ENCODE results near the gene PCDHGA3.
A peak's percentile ranks its signal among the peaks of the same experiment; 100 is the strongest.
"Not testable (repeated sequence)": the region's sequence is repeated elsewhere in the genome, so short reads cannot be mapped to it uniquely, and the experiment has no call there.

PCDHGA3 gene

GRCh38 chr5:141338538-141339306 is 4.9 kb upstream of the PCDHGA3 start, which contains the start of gene PCDHGA2:
PCDHGA2 (plus strand) TSS chr5:141338760.
- Mint-ChIP-seq H3K36me3 (ENCODE audit: low read depth) (peaks cover 28% of the 10 kb centered on the region), H3K9me3 (peaks cover 42% of the 10 kb centered on the region), H3K4me1 (ENCODE audit: low read depth) (no peaks in the 10 kb centered on the region), H3K27ac (no peak within 1 kb of the TSS), H3K4me3 (no peak within 1 kb of the TSS), H3K27me3 (peaks cover 94% of the 10 kb centered on the region)

DNA sequence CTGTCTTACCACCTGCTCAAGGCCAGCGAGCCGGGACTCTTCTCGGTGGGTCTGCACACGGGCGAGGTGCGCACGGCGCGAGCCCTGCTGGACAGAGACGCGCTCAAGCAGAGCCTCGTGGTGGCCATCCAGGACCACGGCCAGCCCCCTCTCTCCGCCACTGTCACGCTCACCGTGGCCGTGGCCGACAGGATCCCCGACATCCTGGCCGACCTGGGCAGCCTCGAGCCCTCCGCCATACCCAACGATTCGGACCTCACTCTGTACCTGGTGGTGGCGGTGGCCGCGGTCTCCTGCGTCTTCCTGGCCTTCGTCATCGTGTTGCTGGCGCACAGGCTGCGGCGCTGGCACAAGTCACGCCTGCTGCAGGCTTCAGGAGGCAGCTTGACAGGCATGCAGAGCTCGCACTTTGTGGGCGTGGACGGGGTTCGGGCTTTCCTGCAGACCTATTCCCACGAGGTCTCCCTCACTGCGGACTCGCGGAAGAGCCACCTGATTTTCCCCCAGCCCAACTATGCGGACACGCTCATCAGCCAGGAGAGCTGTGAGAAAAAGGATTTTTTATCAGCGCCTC is 2.8 kb upstream of the PCDHGA3 start:
- H3K4me3 Mint-ChIP-seq, result not testable (repeated sequence)
- H3K27me3 Mint-ChIP-seq, result peaks cover 87% of the 10 kb centered on the region

GRCh38 chr5:141342773-141343172 is 856 bp upstream of the PCDHGA3 start:
- Mint-ChIP-seq H3K36me3 (ENCODE audit: low read depth) (peaks cover 32% of the 10 kb centered on the region), H3K4me1 (ENCODE audit: low read depth) (no peaks in the 10 kb centered on the region), H3K4me3 (no peak overlapping the region), H3K9me3 (peaks cover 40% of the 10 kb centered on the region), H3K27ac (no peak overlapping the region), H3K27me3 (peaks cover 83% of the 10 kb centered on the region)

More for the DNA sequence above, 2.8 kb upstream of the PCDHGA3 start:
- peaks cover 39% of the 10 kb centered on the region for H3K9me3 Mint-ChIP-seq
- H3K27ac Mint-ChIP-seq; H3K4me1 Mint-ChIP-seq (ENCODE audit: low read depth): not testable (repeated sequence)
- peaks cover 31% of the 10 kb centered on the region for H3K36me3 Mint-ChIP-seq (ENCODE audit: low read depth)

DNA sequence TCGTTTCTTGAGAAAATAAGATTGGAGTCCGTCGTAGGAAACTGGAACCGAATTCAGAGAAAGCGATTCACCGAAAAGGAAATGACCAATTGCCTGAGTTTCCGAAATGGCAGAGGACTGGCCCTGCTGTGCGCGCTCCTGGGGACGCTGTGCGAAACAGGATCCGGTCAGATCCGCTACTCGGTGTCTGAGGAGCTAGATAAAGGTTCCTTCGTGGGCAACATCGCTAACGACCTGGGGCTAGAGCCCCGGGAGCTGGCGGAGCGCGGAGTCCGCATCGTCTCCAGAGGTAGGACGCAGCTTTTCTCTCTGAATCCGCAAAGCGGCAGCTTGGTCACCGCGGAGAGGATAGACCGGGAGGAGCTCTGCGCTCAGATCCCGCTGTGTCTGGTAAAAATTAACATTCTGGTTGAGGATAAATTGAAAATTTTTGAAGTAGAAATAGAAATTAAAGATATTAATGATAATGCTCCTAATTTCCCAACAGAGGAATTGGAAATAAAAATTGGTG is 379 bp downstream of the PCDHGA3 start:
- no peak overlapping the region for H3K27ac Mint-ChIP-seq
- H3K9me3 Mint-ChIP-seq, result peaks cover 38% of the 10 kb centered on the region
- H3K4me1 Mint-ChIP-seq (ENCODE audit: low read depth), result no peaks in the 10 kb centered on the region
- H3K4me3 Mint-ChIP-seq, result peak overlapping the region; percentile 39
- peaks cover 81% of the 10 kb centered on the region for H3K27me3 Mint-ChIP-seq
- H3K36me3 Mint-ChIP-seq (ENCODE audit: low read depth), result peaks cover 22% of the 10 kb centered on the region

DNA sequence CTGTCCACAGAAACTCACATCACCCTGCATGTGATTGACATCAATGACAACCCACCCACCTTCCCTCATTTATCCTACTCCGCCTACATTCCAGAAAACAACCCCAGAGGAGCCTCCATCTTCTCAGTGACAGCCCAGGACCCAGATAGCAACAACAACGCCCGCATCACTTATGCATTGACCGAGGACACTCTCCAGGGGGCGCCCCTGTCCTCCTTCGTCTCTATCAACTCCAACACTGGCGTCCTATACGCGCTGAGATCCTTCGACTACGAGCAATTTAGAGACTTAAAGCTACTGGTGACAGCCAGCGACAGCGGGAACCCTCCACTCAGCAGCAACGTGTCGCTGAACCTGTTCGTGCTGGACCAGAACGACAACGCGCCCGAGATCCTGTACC is 1.7 kb downstream of the PCDHGA3 start:
- no peak overlapping the region for H3K27ac Mint-ChIP-seq
- no peaks in the 10 kb centered on the region for H3K4me1 Mint-ChIP-seq (ENCODE audit: low read depth)
- no peak overlapping the region for H3K4me3 Mint-ChIP-seq
- peaks cover 35% of the 10 kb centered on the region for H3K9me3 Mint-ChIP-seq
- peaks cover 20% of the 10 kb centered on the region for H3K36me3 Mint-ChIP-seq (ENCODE audit: low read depth)
- peaks cover 81% of the 10 kb centered on the region for H3K27me3 Mint-ChIP-seq

GRCh38 chr5:141346017-141346416 is 2.4 kb downstream of the PCDHGA3 start:
- not testable (repeated sequence) for H3K4me1 Mint-ChIP-seq (ENCODE audit: low read depth); H3K4me3 Mint-ChIP-seq; H3K27ac Mint-ChIP-seq
- Mint-ChIP-seq H3K27me3 (peaks cover 84% of the 10 kb centered on the region), H3K36me3 (ENCODE audit: low read depth) (peaks cover 21% of the 10 kb centered on the region), H3K9me3 (peaks cover 38% of the 10 kb centered on the region)

- Mint-ChIP-seq H3K4me3 (no peak within 1 kb of the TSS), H3K9me3 (peaks cover 29% of the 10 kb centered on the region), H3K27ac (no peak within 1 kb of the TSS), H3K4me1 (ENCODE audit: low read depth) (no peaks in the 10 kb centered on the region), H3K27me3 (peaks cover 77% of the 10 kb centered on the region), H3K36me3 (ENCODE audit: low read depth) (peaks cover 23% of the 10 kb centered on the region)
These were observed 6.4 kb downstream of the PCDHGA3 start, which contains the start of gene PCDHGB1 for GRCh38 chr5:141349917-141350619. PCDHGB1 (plus strand) TSS chr5:141350099; CDS start chr5:141350261, 162 bp downstream.

DNA sequence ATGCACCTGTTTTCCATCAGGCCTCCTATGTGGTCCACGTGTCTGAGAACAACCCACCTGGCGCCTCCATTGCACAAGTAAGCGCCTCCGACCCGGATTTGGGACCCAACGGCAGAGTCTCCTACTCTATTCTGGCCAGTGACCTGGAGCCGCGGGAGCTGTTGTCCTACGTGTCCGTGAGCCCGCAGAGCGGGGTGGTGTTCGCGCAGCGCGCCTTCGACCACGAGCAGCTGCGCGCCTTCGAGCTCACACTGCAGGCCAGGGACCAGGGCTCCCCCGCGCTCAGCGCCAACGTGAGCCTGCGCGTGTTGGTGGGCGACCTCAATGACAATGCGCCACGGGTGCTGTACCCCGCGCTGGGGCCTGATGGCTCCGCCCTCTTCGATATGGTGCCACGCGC is 8.0 kb downstream of the PCDHGA3 start:
- Mint-ChIP-seq H3K4me1 (ENCODE audit: low read depth) (no peaks in the 10 kb centered on the region), H3K4me3 (no peak overlapping the region), H3K36me3 (ENCODE audit: low read depth) (peaks cover 20% of the 10 kb centered on the region), H3K27ac (no peak overlapping the region), H3K27me3 (peaks cover 80% of the 10 kb centered on the region), H3K9me3 (peaks cover 30% of the 10 kb centered on the region)

- Mint-ChIP-seq H3K4me3 (no peak within 1 kb of the TSS), H3K27ac (no peak within 1 kb of the TSS), H3K9me3 (peaks cover 26% of the 10 kb centered on the region), H3K4me1 (ENCODE audit: low read depth) (no peaks in the 10 kb centered on the region), H3K36me3 (ENCODE audit: low read depth) (peaks cover 25% of the 10 kb centered on the region), H3K27me3 (peaks cover 77% of the 10 kb centered on the region)
These were observed 11.4 kb downstream of the PCDHGA3 start, which contains the start of gene PCDHGA4 for GRCh38 chr5:141354900-141355469. PCDHGA4 (plus strand) TSS chr5:141355021; CDS start chr5:141355108, 87 bp downstream.

DNA sequence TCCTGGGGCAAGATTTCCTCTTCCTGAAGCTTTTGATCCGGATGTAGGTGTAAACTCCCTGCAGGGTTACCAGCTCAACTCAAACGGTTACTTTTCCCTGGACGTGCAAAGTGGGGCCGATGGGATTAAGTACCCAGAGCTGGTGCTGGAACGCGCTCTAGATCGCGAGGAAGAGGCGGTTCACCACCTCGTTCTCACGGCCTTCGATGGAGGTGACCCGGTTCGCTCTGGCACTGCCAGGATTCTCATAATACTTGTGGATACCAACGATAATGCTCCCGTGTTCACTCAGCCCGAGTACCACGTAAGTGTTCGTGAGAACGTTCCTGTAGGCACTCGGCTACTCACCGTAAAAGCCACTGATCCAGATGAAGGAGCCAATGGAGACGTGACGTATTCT is 12.0 kb downstream of the PCDHGA3 start:
- no peaks in the 10 kb centered on the region for H3K4me1 Mint-ChIP-seq (ENCODE audit: low read depth)
- no peak overlapping the region for H3K27ac Mint-ChIP-seq
- H3K9me3 Mint-ChIP-seq, result peaks cover 28% of the 10 kb centered on the region
- peaks cover 77% of the 10 kb centered on the region for H3K27me3 Mint-ChIP-seq
- no peak overlapping the region for H3K4me3 Mint-ChIP-seq
- peaks cover 24% of the 10 kb centered on the region for H3K36me3 Mint-ChIP-seq (ENCODE audit: low read depth)

DNA sequence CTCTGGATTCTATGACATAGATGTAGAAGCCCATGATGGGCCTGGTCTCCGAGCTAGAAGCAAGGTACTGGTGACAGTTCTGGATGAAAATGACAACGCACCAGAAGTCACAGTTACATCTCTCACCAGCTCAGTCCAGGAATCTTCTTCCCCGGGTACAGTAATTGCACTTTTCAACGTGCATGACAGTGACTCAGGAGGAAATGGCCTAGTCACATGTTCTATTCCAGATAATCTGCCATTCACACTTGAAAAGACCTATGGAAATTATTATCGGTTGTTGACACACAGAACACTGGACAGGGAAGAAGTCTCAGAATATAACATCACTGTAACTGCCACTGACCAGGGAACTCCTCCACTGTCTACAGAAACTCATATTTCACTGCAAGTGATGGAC is 12.5 kb downstream of the PCDHGA3 start:
- no peaks in the 10 kb centered on the region for H3K4me1 Mint-ChIP-seq (ENCODE audit: low read depth)
- H3K4me3 Mint-ChIP-seq, result no peak overlapping the region
- no peak overlapping the region for H3K27ac Mint-ChIP-seq
- H3K36me3 Mint-ChIP-seq (ENCODE audit: low read depth), result peaks cover 29% of the 10 kb centered on the region
- H3K9me3 Mint-ChIP-seq, result peaks cover 30% of the 10 kb centered on the region
- H3K27me3 Mint-ChIP-seq, result peaks cover 77% of the 10 kb centered on the region

DNA sequence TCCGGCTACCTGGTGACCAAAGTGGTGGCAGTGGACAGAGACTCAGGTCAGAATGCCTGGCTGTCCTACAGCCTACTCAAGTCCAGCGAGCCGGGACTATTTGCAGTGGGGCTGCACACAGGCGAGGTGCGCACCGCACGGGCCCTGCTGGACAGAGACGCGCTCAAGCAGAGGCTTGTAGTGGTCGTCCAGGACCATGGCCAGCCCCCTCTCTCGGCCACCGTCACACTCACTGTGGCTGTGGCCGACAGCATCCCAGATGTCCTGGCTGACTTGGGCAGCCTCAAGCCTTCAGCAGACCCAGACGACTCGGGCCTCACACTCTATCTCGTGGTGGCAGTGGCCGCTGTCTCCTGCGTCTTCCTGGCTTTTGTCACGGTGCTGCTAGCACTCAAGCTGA is 13.3 kb downstream of the PCDHGA3 start:
- Mint-ChIP-seq H3K4me3 (no peak overlapping the region), H3K4me1 (ENCODE audit: low read depth) (no peaks in the 10 kb centered on the region), H3K9me3 (peaks cover 33% of the 10 kb centered on the region), H3K27ac (no peak overlapping the region), H3K36me3 (ENCODE audit: low read depth) (peaks cover 33% of the 10 kb centered on the region), H3K27me3 (peaks cover 79% of the 10 kb centered on the region)

DNA sequence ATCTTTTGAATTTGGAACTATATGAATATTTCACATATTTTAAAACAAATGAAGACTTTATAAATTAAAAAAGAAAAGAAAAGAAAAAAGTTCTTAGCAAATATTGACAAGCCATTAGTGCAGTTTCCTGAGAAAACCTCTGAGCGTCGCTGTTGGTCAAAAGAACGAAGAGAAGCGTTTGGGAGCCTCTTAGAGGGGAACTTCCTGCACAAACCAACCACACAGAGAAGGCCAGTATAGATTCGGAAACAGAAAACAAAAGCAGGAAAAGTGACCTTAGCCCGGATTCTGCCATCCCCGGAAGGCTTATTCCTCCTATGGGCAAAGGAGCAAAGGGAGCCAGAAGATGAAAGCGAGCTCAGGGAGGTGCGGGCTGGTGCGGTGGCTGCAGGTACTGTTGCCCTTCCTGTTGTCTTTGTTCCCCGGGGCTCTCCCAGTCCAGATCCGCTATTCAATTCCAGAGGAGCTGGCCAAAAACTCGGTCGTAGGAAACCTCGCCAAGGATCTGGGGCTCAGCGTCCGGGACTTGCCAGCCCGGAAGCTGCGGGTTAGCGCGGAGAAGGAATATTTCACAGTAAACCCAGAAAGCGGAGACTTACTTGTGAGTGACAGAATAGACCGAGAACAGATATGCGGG is 16.3 kb downstream of the PCDHGA3 start, which contains the start of gene PCDHGB2:
TSS of gene PCDHGB2 (plus strand) at position 205 of the 637 bp plus-strand sequence. CDS start at position 347, 142 bp downstream.
- Mint-ChIP-seq H3K4me3 (peak within 1 kb of the TSS; percentile 77), H3K36me3 (ENCODE audit: low read depth) (peaks cover 35% of the 10 kb centered on the region), H3K27ac (peak within 1 kb of the TSS; percentile 61), H3K9me3 (peaks cover 44% of the 10 kb centered on the region), H3K4me1 (ENCODE audit: low read depth) (no peaks in the 10 kb centered on the region), H3K27me3 (peaks cover 83% of the 10 kb centered on the region)

- peaks cover 86% of the 10 kb centered on the region for H3K27me3 Mint-ChIP-seq
- H3K9me3 Mint-ChIP-seq, result peaks cover 51% of the 10 kb centered on the region
- H3K4me3 Mint-ChIP-seq, result no peak overlapping the region
- no peaks in the 10 kb centered on the region for H3K4me1 Mint-ChIP-seq (ENCODE audit: low read depth)
- peak overlapping the region; percentile 61 for H3K27ac Mint-ChIP-seq
- peaks cover 41% of the 10 kb centered on the region for H3K36me3 Mint-ChIP-seq (ENCODE audit: low read depth)
These were observed 17.1 kb downstream of the PCDHGA3 start for GRCh38 chr5:141360685-141361084.

All from stimulated activated naive CD8-positive, alpha-beta T cell treated with anti-CD3 and anti-CD28 coated beads, Interleukin-15, Interleukin-2, amounts not matched to agents 100 ng/mL and 50 ng/mL, for 24 hours (primary cell).